Measurements from ENCODE around the gene WWOX. TPM values are rescaled to one million over a fixed set of nuclear protein-coding genes. Genes with fewer than 3 reads are reported as not detected.

WWOX gene
- total and polyA plus RNA-seq, 2 donors (not counting 3 experiments of a cell fraction or from before 2014, with no cell fraction given) = 6.2 to 12.5 TPM

- DNase-seq (ENCODE audit: low read depth, low spot score) = no peak
- Histone ChIP-seq H3K9me3 (replicated peaks; ENCODE audit: control insufficient read depth, insufficient read depth, low read length) (peaks cover 6% of the 10 kb centered on the region), H3K9me1 (replicated peaks; ENCODE audit: control insufficient read depth, extremely low read depth, insufficient read depth, low read length) (no peaks in the 10 kb centered on the region), H3K27ac (ENCODE audit: insufficient read depth, low read depth, low read length) (no peak overlapping the region), H3K4me2 (ENCODE audit: insufficient read depth, low read length) (no peak overlapping the region), H3K27me3 (ENCODE audit: control insufficient read depth in 2 of 2, insufficient read depth in 2 of 2, low read length in 2 of 2) (no peaks in the 10 kb centered on the region), H3K36me3 (ENCODE audit: control insufficient read depth in 2 of 2, extremely low read depth in 1 of 2, insufficient read depth in 2 of 2, low read length in 2 of 2) (no peaks in the 10 kb centered on the region), H3K4me3 (replicated peaks in 1 of 3; ENCODE audit: insufficient read depth in 1 of 3, low read depth in 1 of 3, low read length in 3 of 3) (no peak overlapping the region), H4K20me1 (replicated peaks; ENCODE audit: control insufficient read depth, extremely low read depth, insufficient read depth, low read length) (no peaks in the 10 kb centered on the region), H3K9ac (replicated peaks; ENCODE audit: extremely low read depth, insufficient read depth, low read length) (no peak overlapping the region), H3K4me1 (ENCODE audit: control insufficient read depth, extremely low read depth, insufficient read depth, low read length) (no peaks in the 10 kb centered on the region), H3K79me2 (ENCODE audit: control insufficient read depth, insufficient read depth, low read length) (no peaks in the 10 kb centered on the region), H2AFZ (ENCODE audit: low read depth, low read length) (no peak overlapping the region)
- CTCF ChIA-PET = no interaction called here
- intact Hi-C loops (cut with micrococcal nuclease) (no loop called here), dilution Hi-C loops (cut with MboI; ENCODE audit: extremely low pct_ligation_motif_present, low sequenced_read_pairs) (no loop called here)
- BruUV-seq (replicated peaks) = no TSS peak
- no peak for FAIRE-seq
- TF ChIP-seq JUN (IDR thresholded peaks at IDR 0.05; ENCODE audit: borderline replicate concordance, insufficient read depth, insufficient read length, low read depth) (no peak), GATA2 (IDR thresholded peaks at IDR 0.05; ENCODE audit: insufficient read depth, insufficient read length, low read depth, low read length) (no peak), MYC (IDR thresholded peaks at IDR 0.05; ENCODE audit: low read depth, low read length) (no peak), POLR2AphosphoS5 (IDR thresholded peaks at IDR 0.05; ENCODE audit: insufficient read depth, low read depth, low read length) (no peak), FOS (IDR thresholded peaks at IDR 0.05; ENCODE audit: borderline replicate concordance, insufficient read depth, low read length) (no peak), POLR2A (IDR thresholded peaks at IDR 0.05; ENCODE audit: low read depth, low read length) (no peak), EZH2 (IDR thresholded peaks at IDR 0.05; ENCODE audit: borderline replicate concordance, low read depth, low read length, severe bottlenecking) (no peak)
- TF ChIP-seq, protein P1, sequence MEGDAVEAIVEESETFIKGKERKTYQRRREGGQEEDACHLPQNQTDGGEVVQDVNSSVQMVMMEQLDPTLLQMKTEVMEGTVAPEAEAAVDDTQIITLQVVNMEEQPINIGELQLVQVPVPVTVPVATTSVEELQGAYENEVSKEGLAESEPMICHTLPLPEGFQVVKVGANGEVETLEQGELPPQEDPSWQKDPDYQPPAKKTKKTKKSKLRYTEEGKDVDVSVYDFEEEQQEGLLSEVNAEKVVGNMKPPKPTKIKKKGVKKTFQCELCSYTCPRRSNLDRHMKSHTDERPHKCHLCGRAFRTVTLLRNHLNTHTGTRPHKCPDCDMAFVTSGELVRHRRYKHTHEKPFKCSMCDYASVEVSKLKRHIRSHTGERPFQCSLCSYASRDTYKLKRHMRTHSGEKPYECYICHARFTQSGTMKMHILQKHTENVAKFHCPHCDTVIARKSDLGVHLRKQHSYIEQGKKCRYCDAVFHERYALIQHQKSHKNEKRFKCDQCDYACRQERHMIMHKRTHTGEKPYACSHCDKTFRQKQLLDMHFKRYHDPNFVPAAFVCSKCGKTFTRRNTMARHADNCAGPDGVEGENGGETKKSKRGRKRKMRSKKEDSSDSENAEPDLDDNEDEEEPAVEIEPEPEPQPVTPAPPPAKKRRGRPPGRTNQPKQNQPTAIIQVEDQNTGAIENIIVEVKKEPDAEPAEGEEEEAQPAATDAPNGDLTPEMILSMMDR (IDR thresholded peaks at IDR 0.05; ENCODE audit: extremely low read depth in 1 of 2, insufficient read depth in 1 of 2, low read depth in 1 of 2, low read length in 2 of 2) = no peak
- TF ChIP-seq, protein P2, sequence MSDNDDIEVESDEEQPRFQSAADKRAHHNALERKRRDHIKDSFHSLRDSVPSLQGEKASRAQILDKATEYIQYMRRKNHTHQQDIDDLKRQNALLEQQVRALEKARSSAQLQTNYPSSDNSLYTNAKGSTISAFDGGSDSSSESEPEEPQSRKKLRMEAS (IDR thresholded peaks at IDR 0.05; ENCODE audit: insufficient read depth, insufficient read length) = no peak
- POLR2A ChIA-PET = no interaction called here
These were observed 743.5 kb downstream of the WWOX start for GRCh38 chr16:78842950-78843349.
